Gastrocnemius medialis (tissue), 4 donors: ENCODE measurements around the gene OR10C1.

Experiments
- POLR2A ChIP-seq, 2 donors: fragments of 450-650 bp; IDR thresholded peaks; one replicate each; pipeline ENCODE4 v1.6.1; 2017; ENCODE audit warnings: antibody characterized with exemption in 2 of 2, mild to moderate bottlenecking in 2 of 2, moderate library complexity in 2 of 2
- TF ChIP-seq, protein P1 (sequence below), 5 experiments: fragments of 450-650 bp in 3 of 5; fragments of 200-600 bp in 2 of 5; sonication (generic) in 2 of 5; IDR thresholded peaks in 4 of 5; conservative IDR thresholded peaks in 1 of 5; 1 replicate in 4 of 5; 2 replicates in 1 of 5; pipeline ENCODE4 v1.5.1; 2016 to 2019; ENCODE audit warnings: antibody characterized with exemption in 5 of 5, mild to moderate bottlenecking in 3 of 5, moderate library complexity in 3 of 5

DNA sequence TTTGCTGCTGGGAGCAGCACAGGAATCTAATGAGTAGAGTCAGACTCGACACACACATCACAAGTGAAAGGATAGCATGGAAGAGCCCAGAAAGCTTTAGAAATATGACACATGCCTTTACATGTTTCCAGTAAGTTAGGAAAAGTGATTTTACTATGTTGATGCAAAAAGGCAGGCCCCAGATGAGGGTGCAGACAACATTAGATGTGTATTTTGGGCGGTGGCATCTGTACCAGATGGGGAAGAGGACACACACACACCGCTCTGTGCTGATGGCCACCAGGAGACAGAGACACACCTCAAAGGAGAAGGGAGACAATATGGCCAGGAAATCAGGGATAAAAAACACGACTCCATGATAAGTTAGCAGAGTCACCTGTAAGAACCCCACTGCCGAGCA lies 48.0 kb downstream of the OR10C1 start:
- TF ChIP-seq, protein P1, sequence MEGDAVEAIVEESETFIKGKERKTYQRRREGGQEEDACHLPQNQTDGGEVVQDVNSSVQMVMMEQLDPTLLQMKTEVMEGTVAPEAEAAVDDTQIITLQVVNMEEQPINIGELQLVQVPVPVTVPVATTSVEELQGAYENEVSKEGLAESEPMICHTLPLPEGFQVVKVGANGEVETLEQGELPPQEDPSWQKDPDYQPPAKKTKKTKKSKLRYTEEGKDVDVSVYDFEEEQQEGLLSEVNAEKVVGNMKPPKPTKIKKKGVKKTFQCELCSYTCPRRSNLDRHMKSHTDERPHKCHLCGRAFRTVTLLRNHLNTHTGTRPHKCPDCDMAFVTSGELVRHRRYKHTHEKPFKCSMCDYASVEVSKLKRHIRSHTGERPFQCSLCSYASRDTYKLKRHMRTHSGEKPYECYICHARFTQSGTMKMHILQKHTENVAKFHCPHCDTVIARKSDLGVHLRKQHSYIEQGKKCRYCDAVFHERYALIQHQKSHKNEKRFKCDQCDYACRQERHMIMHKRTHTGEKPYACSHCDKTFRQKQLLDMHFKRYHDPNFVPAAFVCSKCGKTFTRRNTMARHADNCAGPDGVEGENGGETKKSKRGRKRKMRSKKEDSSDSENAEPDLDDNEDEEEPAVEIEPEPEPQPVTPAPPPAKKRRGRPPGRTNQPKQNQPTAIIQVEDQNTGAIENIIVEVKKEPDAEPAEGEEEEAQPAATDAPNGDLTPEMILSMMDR (IDR thresholded peaks at IDR 0.05 in 4 of 5, conservative IDR thresholded peaks at IDR 0.05 in 1 of 5), result no peak
- TF ChIP-seq POLR2A (IDR thresholded peaks at IDR 0.05), result no peak
